ENCODE results near the gene B4GALNT3.
"Not testable (repeated sequence)": the region's sequence is repeated elsewhere in the genome, so short reads cannot be mapped to it uniquely, and the experiment has no call there.

The B4GALNT3 gene

GRCh38 chr12:561391-561705, 101.6 kb downstream of the B4GALNT3 start:
- DNase-seq = no peak

GRCh38 chr12:561908-562593, 102.3 kb downstream of the B4GALNT3 start:
- DNase-seq = no peak

- DNase-seq = no peak
These were observed 102.9 kb downstream of the B4GALNT3 start for GRCh38 chr12:562634-563033.

- DNase-seq = no peak
These were observed 103.6 kb downstream of the B4GALNT3 start for GRCh38 chr12:563250-563781.

- DNase-seq = no peak
These were observed 104.1 kb downstream of the B4GALNT3 start for GRCh38 chr12:563787-564298.

- DNase-seq = no peak
These were observed 105.4 kb downstream of the B4GALNT3 start for GRCh38 chr12:565161-565560.

- DNase-seq = no peak
These were observed 105.9 kb downstream of the B4GALNT3 start for GRCh38 chr12:565589-566105.

GRCh38 chr12:568486-568885, 108.7 kb downstream of the B4GALNT3 start:
- no peak for DNase-seq

- DNase-seq = no peak
These were observed 109.4 kb downstream of the B4GALNT3 start for GRCh38 chr12:569091-569676.

GRCh38 chr12:569803-570434, 110.2 kb downstream of the B4GALNT3 start:
- DNase-seq = peak; percentile 86

GRCh38 chr12:570435-570920, 110.7 kb downstream of the B4GALNT3 start:
- no peak for DNase-seq

- DNase-seq = no peak
These were observed 111.4 kb downstream of the B4GALNT3 start for GRCh38 chr12:570921-571794.

GRCh38 chr12:571795-572531, 112.2 kb downstream of the B4GALNT3 start:
- no peak for DNase-seq

GRCh38 chr12:572532-572899, 112.8 kb downstream of the B4GALNT3 start:
- DNase-seq = no peak

GRCh38 chr12:573232-573631, 113.5 kb downstream of the B4GALNT3 start:
- DNase-seq = no peak

- DNase-seq = no peak
These were observed 114.9 kb downstream of the B4GALNT3 start for GRCh38 chr12:574475-575128.

GRCh38 chr12:575129-575502, 115.4 kb downstream of the B4GALNT3 start:
- no peak for DNase-seq

GRCh38 chr12:575948-576614, 116.3 kb downstream of the B4GALNT3 start:
- peak; percentile 85 for DNase-seq

GRCh38 chr12:576615-577110, 116.9 kb downstream of the B4GALNT3 start:
- no peak for DNase-seq

- DNase-seq = not testable (repeated sequence)
These were observed 118.4 kb downstream of the B4GALNT3 start for GRCh38 chr12:577994-578747.

Measured in NCI-H2171 treated with DMSO at 0.1 percent for 48 hours (cell line).